ENCODE results near the gene HDGFL2.

HDGFL2 gene

GRCh38 chr19:4517451-4518057, 45.5 kb downstream of the HDGFL2 start:
- peak overlapping the region in 1 of 2 donors; percentile 31 for H3K4me3 ChIP-seq
- no peaks in the 10 kb centered on the region for H3K36me3 ChIP-seq
- H3K9me3 ChIP-seq, result no peaks in the 10 kb centered on the region
- no peak for TF ChIP-seq CTCF (IDR thresholded peaks at IDR 0.05)
- peaks cover 0 to 16% (median 10%) of the 10 kb centered on the region in 4 donors for H3K4me1 ChIP-seq
- peaks cover 0 to 40% of the 10 kb centered on the region in 2 donors for H3K27me3 ChIP-seq
- intact Hi-C loops (cut with DNase I; ENCODE audit: low total_unique reads), result no loop called here
- no peak for DNase-seq
- no peak overlapping the region for H3K27ac ChIP-seq

GRCh38 chr19:4518345-4519171, 46.5 kb downstream of the HDGFL2 start, which contains the start of gene PLIN4:
Gene PLIN4 (minus strand): TSS chr19:4518486. CDS start chr19:4518272, 214 bp downstream.
- no peak for DNase-seq
- Histone ChIP-seq H3K27me3 (peaks cover 0 to 44% of the 10 kb centered on the region in 2 donors), H3K36me3 (no peaks in the 10 kb centered on the region), H3K4me3 (peak within 1 kb of the TSS; percentile 10 to 31), H3K4me1 (peaks cover 0 to 16% (median 10%) of the 10 kb centered on the region in 4 donors), H3K27ac (no peak within 1 kb of the TSS), H3K9me3 (no peaks in the 10 kb centered on the region)
- TF ChIP-seq CTCF (IDR thresholded peaks at IDR 0.05), result no peak
- intact Hi-C loops (cut with DNase I; ENCODE audit: low total_unique reads), result no loop called here

GRCh38 chr19:4519172-4519496, 47.0 kb downstream of the HDGFL2 start:
- no peak for TF ChIP-seq CTCF (IDR thresholded peaks at IDR 0.05)
- intact Hi-C loops (cut with DNase I; ENCODE audit: low total_unique reads), result no loop called here
- H3K27me3 ChIP-seq, result peaks cover 0 to 49% of the 10 kb centered on the region in 2 donors
- no peaks in the 10 kb centered on the region for H3K9me3 ChIP-seq
- no peak overlapping the region for H3K27ac ChIP-seq
- peaks cover 0 to 16% (median 10%) of the 10 kb centered on the region in 4 donors for H3K4me1 ChIP-seq
- DNase-seq, result no peak
- no peak overlapping the region for H3K4me3 ChIP-seq
- no peaks in the 10 kb centered on the region for H3K36me3 ChIP-seq

GRCh38 chr19:4519521-4520277, 47.6 kb downstream of the HDGFL2 start:
- no peaks in the 10 kb centered on the region for H3K36me3 ChIP-seq
- DNase-seq, result no peak
- intact Hi-C loops (cut with DNase I; ENCODE audit: low total_unique reads), result loop anchor here (5.0 kb wide), 1 partner anchor 252 kb away; no protein-coding TSS in a partner anchor
- H3K4me3 ChIP-seq, result no peak overlapping the region
- no peak for TF ChIP-seq CTCF (IDR thresholded peaks at IDR 0.05)
- peaks cover 0 to 55% of the 10 kb centered on the region in 2 donors for H3K27me3 ChIP-seq
- H3K27ac ChIP-seq, result no peak overlapping the region
- no peaks in the 10 kb centered on the region for H3K9me3 ChIP-seq
- H3K4me1 ChIP-seq, result peaks cover 0 to 16% (median 10%) of the 10 kb centered on the region in 4 donors

- Histone ChIP-seq H3K36me3 (no peaks in the 10 kb centered on the region), H3K9me3 (no peaks in the 10 kb centered on the region), H3K4me3 (no peak overlapping the region), H3K4me1 (peaks cover 0 to 16% (median 10%) of the 10 kb centered on the region in 4 donors), H3K27me3 (peaks cover 0 to 59% of the 10 kb centered on the region in 2 donors), H3K27ac (no peak overlapping the region)
- TF ChIP-seq CTCF (IDR thresholded peaks at IDR 0.05), result no peak
- DNase-seq, result no peak
- intact Hi-C loops (cut with DNase I; ENCODE audit: low total_unique reads), result loop anchor here (5.0 kb wide), 1 partner anchor 254 kb away; no protein-coding TSS in a partner anchor
Observed at GRCh38 chr19:4521170-4521887, 49.2 kb downstream of the HDGFL2 start.

Measured in tibial artery (tissue), 4 donors.